ENCODE measurements around the gene FAAP20.

Gene FAAP20

GRCh38 chr1:2194319-2194897, at the start of gene FAAP20:
Gene FAAP20, minus strand, starts transcription at chr1:2194772. Its CDS starts 23 bp downstream, at chr1:2194749.
- Histone ChIP-seq H3K27me3 (ENCODE audit: control insufficient read depth in 1 of 2, insufficient read depth in 2 of 2, low read length in 2 of 2) (no peaks in the 10 kb centered on the region), H3K4me3 (ENCODE audit: low read depth in 1 of 2, low read length in 2 of 2) (peak within 1 kb of the TSS; percentile 65 to 71), H3K4me1 (ENCODE audit: control insufficient read depth in 1 of 2, insufficient read depth in 2 of 2, low read length in 2 of 2) (peaks cover 26 to 44% of the 10 kb centered on the region in 2 donors), H3K9me3 (ENCODE audit: control insufficient read depth in 1 of 2, low read length in 2 of 2) (no peaks in the 10 kb centered on the region), H3K9ac (ENCODE audit: low read depth in 1 of 2, low read length in 2 of 2) (peak within 1 kb of the TSS; percentile 54 to 75), H3K36me3 (ENCODE audit: control insufficient read depth in 1 of 2, insufficient read depth in 2 of 2, low read length in 2 of 2) (no peaks in the 10 kb centered on the region), H3K27ac (ENCODE audit: low read depth, low read length) (peak within 1 kb of the TSS; percentile 91)

- peaks cover 0 to 22% of the 10 kb centered on the region in 2 donors for H3K36me3 ChIP-seq (ENCODE audit: control insufficient read depth in 1 of 2, insufficient read depth in 2 of 2, low read length in 2 of 2)
- H3K27ac ChIP-seq (ENCODE audit: low read depth, low read length) = no peak overlapping the region
Observed at GRCh38 chr1:2242814-2243725, 48.5 kb upstream of the FAAP20 start.

GRCh38 chr1:2241820-2242219, 47.2 kb upstream of the FAAP20 start:
- no peaks in the 10 kb centered on the region for H3K9me3 ChIP-seq (ENCODE audit: control insufficient read depth in 1 of 2, low read length in 2 of 2)
- no peak overlapping the region for H3K9ac ChIP-seq (ENCODE audit: low read depth in 1 of 2, low read length in 2 of 2)
- peaks cover 54 to 55% of the 10 kb centered on the region in 2 donors for H3K4me1 ChIP-seq (ENCODE audit: control insufficient read depth in 1 of 2, insufficient read depth in 2 of 2, low read length in 2 of 2)
- peaks cover 0 to 22% of the 10 kb centered on the region in 2 donors for H3K36me3 ChIP-seq (ENCODE audit: control insufficient read depth in 1 of 2, insufficient read depth in 2 of 2, low read length in 2 of 2)
- H3K4me3 ChIP-seq (ENCODE audit: low read depth in 1 of 2, low read length in 2 of 2) = no peak overlapping the region
- H3K27me3 ChIP-seq (ENCODE audit: control insufficient read depth in 1 of 2, insufficient read depth in 2 of 2, low read length in 2 of 2) = no peaks in the 10 kb centered on the region
- H3K27ac ChIP-seq (ENCODE audit: low read depth, low read length) = no peak overlapping the region

More at GRCh38 chr1:2242814-2243725, 48.5 kb upstream of the FAAP20 start:
- Histone ChIP-seq H3K4me3 (ENCODE audit: low read depth in 1 of 2, low read length in 2 of 2) (no peak overlapping the region), H3K27me3 (ENCODE audit: control insufficient read depth in 1 of 2, insufficient read depth in 2 of 2, low read length in 2 of 2) (no peaks in the 10 kb centered on the region), H3K4me1 (ENCODE audit: control insufficient read depth in 1 of 2, insufficient read depth in 2 of 2, low read length in 2 of 2) (peaks cover 51 to 53% of the 10 kb centered on the region in 2 donors), H3K9ac (ENCODE audit: low read depth in 1 of 2, low read length in 2 of 2) (no peak overlapping the region), H3K9me3 (ENCODE audit: control insufficient read depth in 1 of 2, low read length in 2 of 2) (no peaks in the 10 kb centered on the region)

- Histone ChIP-seq H3K27me3 (ENCODE audit: control insufficient read depth in 1 of 2, insufficient read depth in 2 of 2, low read length in 2 of 2) (no peaks in the 10 kb centered on the region), H3K9ac (ENCODE audit: low read depth in 1 of 2, low read length in 2 of 2) (no peak overlapping the region), H3K4me1 (ENCODE audit: control insufficient read depth in 1 of 2, insufficient read depth in 2 of 2, low read length in 2 of 2) (peaks cover 57 to 62% of the 10 kb centered on the region in 2 donors), H3K9me3 (ENCODE audit: control insufficient read depth in 1 of 2, low read length in 2 of 2) (no peaks in the 10 kb centered on the region), H3K4me3 (ENCODE audit: low read depth in 1 of 2, low read length in 2 of 2) (peak overlapping the region in 1 of 2 donors; percentile 8), H3K36me3 (ENCODE audit: control insufficient read depth in 1 of 2, insufficient read depth in 2 of 2, low read length in 2 of 2) (peaks cover 0 to 22% of the 10 kb centered on the region in 2 donors), H3K27ac (ENCODE audit: low read depth, low read length) (no peak overlapping the region)
Observed at GRCh38 chr1:2240270-2241156, 45.9 kb upstream of the FAAP20 start.

GRCh38 chr1:2239384-2239985, 44.9 kb upstream of the FAAP20 start:
- H3K9me3 ChIP-seq (ENCODE audit: control insufficient read depth in 1 of 2, low read length in 2 of 2) = no peaks in the 10 kb centered on the region
- no peak overlapping the region for H3K27ac ChIP-seq (ENCODE audit: low read depth, low read length)
- peaks cover 0 to 22% of the 10 kb centered on the region in 2 donors for H3K36me3 ChIP-seq (ENCODE audit: control insufficient read depth in 1 of 2, insufficient read depth in 2 of 2, low read length in 2 of 2)
- peaks cover 65 to 68% of the 10 kb centered on the region in 2 donors for H3K4me1 ChIP-seq (ENCODE audit: control insufficient read depth in 1 of 2, insufficient read depth in 2 of 2, low read length in 2 of 2)
- peak overlapping the region in 1 of 2 donors; percentile 8 for H3K4me3 ChIP-seq (ENCODE audit: low read depth in 1 of 2, low read length in 2 of 2)
- H3K9ac ChIP-seq (ENCODE audit: low read depth in 1 of 2, low read length in 2 of 2) = peak overlapping the region in 1 of 2 donors; percentile 19
- H3K27me3 ChIP-seq (ENCODE audit: control insufficient read depth in 1 of 2, insufficient read depth in 2 of 2, low read length in 2 of 2) = no peaks in the 10 kb centered on the region

GRCh38 chr1:2239013-2239370, 44.4 kb upstream of the FAAP20 start:
- Histone ChIP-seq H3K9ac (ENCODE audit: low read depth in 1 of 2, low read length in 2 of 2) (no peak overlapping the region), H3K27me3 (ENCODE audit: control insufficient read depth in 1 of 2, insufficient read depth in 2 of 2, low read length in 2 of 2) (no peaks in the 10 kb centered on the region), H3K4me3 (ENCODE audit: low read depth in 1 of 2, low read length in 2 of 2) (no peak overlapping the region), H3K36me3 (ENCODE audit: control insufficient read depth in 1 of 2, insufficient read depth in 2 of 2, low read length in 2 of 2) (peaks cover 0 to 22% of the 10 kb centered on the region in 2 donors), H3K9me3 (ENCODE audit: control insufficient read depth in 1 of 2, low read length in 2 of 2) (no peaks in the 10 kb centered on the region), H3K27ac (ENCODE audit: low read depth, low read length) (no peak overlapping the region), H3K4me1 (ENCODE audit: control insufficient read depth in 1 of 2, insufficient read depth in 2 of 2, low read length in 2 of 2) (peaks cover 70 to 73% of the 10 kb centered on the region in 2 donors)

- peaks cover 72 to 76% of the 10 kb centered on the region in 2 donors for H3K4me1 ChIP-seq (ENCODE audit: control insufficient read depth in 1 of 2, insufficient read depth in 2 of 2, low read length in 2 of 2)
- no peaks in the 10 kb centered on the region for H3K9me3 ChIP-seq (ENCODE audit: control insufficient read depth in 1 of 2, low read length in 2 of 2)
- no peaks in the 10 kb centered on the region for H3K27me3 ChIP-seq (ENCODE audit: control insufficient read depth in 1 of 2, insufficient read depth in 2 of 2, low read length in 2 of 2)
- H3K4me3 ChIP-seq (ENCODE audit: low read depth in 1 of 2, low read length in 2 of 2) = no peak overlapping the region
- peaks cover 0 to 20% of the 10 kb centered on the region in 2 donors for H3K36me3 ChIP-seq (ENCODE audit: control insufficient read depth in 1 of 2, insufficient read depth in 2 of 2, low read length in 2 of 2)
- H3K9ac ChIP-seq (ENCODE audit: low read depth in 1 of 2, low read length in 2 of 2) = no peak overlapping the region
- no peak overlapping the region for H3K27ac ChIP-seq (ENCODE audit: low read depth, low read length)
Observed at GRCh38 chr1:2238361-2239012, 43.9 kb upstream of the FAAP20 start.

- Histone ChIP-seq H3K4me1 (ENCODE audit: control insufficient read depth in 1 of 2, insufficient read depth in 2 of 2, low read length in 2 of 2) (peaks cover 76 to 79% of the 10 kb centered on the region in 2 donors), H3K27me3 (ENCODE audit: control insufficient read depth in 1 of 2, insufficient read depth in 2 of 2, low read length in 2 of 2) (no peaks in the 10 kb centered on the region), H3K36me3 (ENCODE audit: control insufficient read depth in 1 of 2, insufficient read depth in 2 of 2, low read length in 2 of 2) (peaks cover 0 to 13% of the 10 kb centered on the region in 2 donors), H3K9me3 (ENCODE audit: control insufficient read depth in 1 of 2, low read length in 2 of 2) (no peaks in the 10 kb centered on the region), H3K27ac (ENCODE audit: low read depth, low read length) (no peak overlapping the region), H3K9ac (ENCODE audit: low read depth in 1 of 2, low read length in 2 of 2) (peak overlapping the region in 1 of 2 donors; percentile 15), H3K4me3 (ENCODE audit: low read depth in 1 of 2, low read length in 2 of 2) (no peak overlapping the region)
Observed at GRCh38 chr1:2237773-2238172, 43.2 kb upstream of the FAAP20 start.

Data from duodenal mucosa (tissue), 2 donors.